Activated CD8-positive, alpha-beta memory T cell treated with anti-CD3 and anti-CD28 coated beads, Interleukin-2, amount 50 U/mL, for 48 hours (primary cell): ENCODE data around the gene CEP120.
"Not testable (repeated sequence)": the region's sequence is repeated elsewhere in the genome, so short reads cannot be mapped to it uniquely, and the experiment has no call there.

Source experiments
- DNase-seq: peaks from one replicate; pipeline ENCODE4 v3.0.0-alpha.2; 2020

The CEP120 gene

GRCh38 chr5:123438244-123438643 lies 15.0 kb upstream of the CEP120 start:
- no peak for DNase-seq

- DNase-seq, result no peak
These were observed 13.0 kb upstream of the CEP120 start for GRCh38 chr5:123436201-123436600.

GRCh38 chr5:123434796-123435195 lies 11.6 kb upstream of the CEP120 start:
- no peak for DNase-seq

GRCh38 chr5:123433596-123433995 lies 10.4 kb upstream of the CEP120 start:
- no peak for DNase-seq

- DNase-seq, result not testable (repeated sequence)
These were observed 7.2 kb upstream of the CEP120 start for GRCh38 chr5:123430441-123430840.

GRCh38 chr5:123429993-123430392 lies 6.8 kb upstream of the CEP120 start:
- no peak for DNase-seq

GRCh38 chr5:123429221-123429954 lies 6.2 kb upstream of the CEP120 start:
- no peak for DNase-seq

GRCh38 chr5:123428521-123429220 lies 5.5 kb upstream of the CEP120 start:
- no peak for DNase-seq

GRCh38 chr5:123427281-123427680 lies 4.1 kb upstream of the CEP120 start:
- DNase-seq, result no peak

- no peak for DNase-seq
These were observed 2.2 kb upstream of the CEP120 start for GRCh38 chr5:123425431-123425830.

GRCh38 chr5:123422433-123423277 lies 548 bp downstream of the CEP120 start:
- no peak for DNase-seq

- DNase-seq, result no peak
These were observed 1.4 kb downstream of the CEP120 start for GRCh38 chr5:123421773-123422172.

- no peak for DNase-seq
These were observed 8.2 kb downstream of the CEP120 start for GRCh38 chr5:123414974-123415373.

- no peak for DNase-seq
These were observed 11.0 kb downstream of the CEP120 start for GRCh38 chr5:123412206-123412605.

- DNase-seq, result not testable (repeated sequence)
These were observed 21.2 kb downstream of the CEP120 start for GRCh38 chr5:123401999-123402398.

GRCh38 chr5:123401320-123401719 lies 21.9 kb downstream of the CEP120 start:
- no peak for DNase-seq

- DNase-seq, result not testable (repeated sequence)
These were observed 22.3 kb downstream of the CEP120 start for GRCh38 chr5:123400870-123401291.

GRCh38 chr5:123398058-123398733 lies 25.0 kb downstream of the CEP120 start:
- DNase-seq, result no peak

GRCh38 chr5:123397538-123397937 lies 25.7 kb downstream of the CEP120 start:
- no peak for DNase-seq

GRCh38 chr5:123391009-123391408 lies 32.2 kb downstream of the CEP120 start:
- DNase-seq, result no peak

- no peak for DNase-seq
These were observed 33.4 kb downstream of the CEP120 start for GRCh38 chr5:123389794-123390193.

GRCh38 chr5:123387313-123387712 lies 35.9 kb downstream of the CEP120 start:
- DNase-seq, result no peak

- DNase-seq, result no peak
These were observed 41.0 kb downstream of the CEP120 start for GRCh38 chr5:123382252-123382651.
